Kidney (tissue), 14 donors: ENCODE results near the gene CD40. TPM values are rescaled to one million over a fixed set of nuclear protein-coding genes. Genes with fewer than 3 reads are reported as not detected.
A peak's percentile ranks its signal among the peaks of the same experiment; 100 is the strongest.

ENCODE experiments used
- DNase-seq, 5 donors: peaks; one replicate each; pipeline ENCODE4 v3.0.0-alpha.2; 2013 to 2020
- FAIRE-seq: peaks from 2 replicates; lab custom pipeline; 2012; peaks lifted over from hg19 to GRCh38; lab: Jason Lieb, UNC
- H3K27ac ChIP-seq, 2 donors: one replicate each; pipeline ENCODE4 v1.7.0; 2013; ENCODE audit warnings: low read depth in 2 of 2, low read length in 2 of 2, inconsistent platforms in 1 of 2
- H3K27me3 ChIP-seq: one replicate; pipeline ENCODE4 v1.7.1; 2013; ENCODE audit warnings: low read length, inconsistent platforms; ENCODE audit not compliant: control insufficient read depth, insufficient read depth
- H3K36me3 ChIP-seq, 3 donors: one replicate each; pipeline versions ENCODE4 v1.7.0 to v1.7.1; 2013; ENCODE audit warnings: low read length in 3 of 3, control low read depth in 1 of 3, inconsistent platforms in 1 of 3; ENCODE audit not compliant: insufficient read depth in 3 of 3, control insufficient read depth in 2 of 3
- H3K4me1 ChIP-seq, 3 donors: one replicate each; pipeline versions ENCODE4 v1.7.0 to v1.7.1; 2013; ENCODE audit warnings: low read length in 3 of 3, inconsistent platforms in 1 of 3, low read depth in 1 of 3; ENCODE audit not compliant: control insufficient read depth in 2 of 3, insufficient read depth in 2 of 3
- H3K4me3 ChIP-seq, 3 donors: one replicate each; pipeline versions ENCODE4 v1.7.0 to v1.8.1; 2013; ENCODE audit warnings: low read length in 3 of 3, control low read depth in 1 of 3, inconsistent platforms in 1 of 3
- H3K9ac ChIP-seq, 3 donors: one replicate each; pipeline versions ENCODE4 v1.7.0 to v1.7.1; 2013; ENCODE audit warnings: low read length in 3 of 3, control low read depth in 1 of 3, inconsistent platforms in 1 of 3
- H3K9me3 ChIP-seq, 3 donors: one replicate each; pipeline versions ENCODE4 v1.7.0 to v1.7.1; 2013; ENCODE audit warnings: low read length in 3 of 3, control low read depth in 1 of 3, inconsistent platforms in 1 of 3; ENCODE audit not compliant: control insufficient read depth in 2 of 3, insufficient read depth in 1 of 3
- CTCF ChIP-seq: IDR thresholded peaks from 3 replicates; pipeline ENCODE4 v1.5.1; 2012; ENCODE audit warnings: mild to moderate bottlenecking, moderate library complexity, borderline replicate concordance; ENCODE audit not compliant: insufficient read depth; ENCODE audit errors: extremely low read depth
- intact Hi-C: fragments of 100-400 bp; cut with DNase I; formaldehyde crosslinking; loops from one replicate; pipeline ENCODE4 v1.11.1; 2022
- polyA plus RNA-seq: library from polyadenylated mRNA; stranded (reverse); fragments of 350-450 nt; fragmentation: Illumina TruSeq; extraction: RNeasy Lipid Tissue Mini Kit (QIAGEN cat#74804); gene quantifications from one replicate; pipeline ENCODE4 v1.2.3, GENCODE V29; 2014; ENCODE audit warnings: low read depth, low replicate concordance; ENCODE audit not compliant: insufficient read depth
- total RNA-seq: library from RNA; stranded (reverse); fragmentation: NEBNext Ultra II Directional; extraction: Animal tissue kit (Norgen Biotek cat#: 25700); gene quantifications from one replicate; pipeline ENCODE4 v1.2.1, GENCODE V29; 2021
- donor health status: control.
- donor health status: control.
- donor health status: control.
- donor health status: control.
- donor health status: control.
- donor health status: DM: yes; HTN: yes; CAD: no.
- donor health status: Normal renal cell carcinoma (clear cell type).

Gene CD40
- total and polyA plus RNA-seq, 2 donors from 2014 or later = 15.7 to 25.2 TPM

GRCh38 chr20:46150943-46151342, 32.8 kb downstream of the CD40 start:
- intact Hi-C loops = no loop called here
- FAIRE-seq (no peak), DNase-seq (no peak)
- H3K9ac ChIP-seq = no peak overlapping the region
- H3K27ac ChIP-seq = no peak overlapping the region
- no peaks in the 10 kb centered on the region for H3K27me3 ChIP-seq
- no peaks in the 10 kb centered on the region for H3K36me3 ChIP-seq
- no peaks in the 10 kb centered on the region for H3K4me1 ChIP-seq
- H3K4me3 ChIP-seq = no peak overlapping the region
- TF ChIP-seq CTCF = no peak
- no peaks in the 10 kb centered on the region for H3K9me3 ChIP-seq

GRCh38 chr20:46151936-46152335, 33.8 kb downstream of the CD40 start:
- H3K27me3 ChIP-seq = no peaks in the 10 kb centered on the region
- DNase-seq (no peak), FAIRE-seq (no peak)
- no peaks in the 10 kb centered on the region for H3K36me3 ChIP-seq
- TF ChIP-seq CTCF = no peak
- H3K9ac ChIP-seq = no peak overlapping the region
- no peak overlapping the region for H3K4me3 ChIP-seq
- no peaks in the 10 kb centered on the region for H3K9me3 ChIP-seq
- no peak overlapping the region for H3K27ac ChIP-seq
- intact Hi-C loops = no loop called here
- no peaks in the 10 kb centered on the region for H3K4me1 ChIP-seq

- no peak overlapping the region for H3K9ac ChIP-seq
- intact Hi-C loops = no loop called here
- FAIRE-seq (no peak), DNase-seq (no peak)
- H3K36me3 ChIP-seq = no peaks in the 10 kb centered on the region
- H3K9me3 ChIP-seq = no peaks in the 10 kb centered on the region
- H3K27me3 ChIP-seq = no peaks in the 10 kb centered on the region
- no peak overlapping the region for H3K27ac ChIP-seq
- no peak overlapping the region for H3K4me3 ChIP-seq
- no peak for TF ChIP-seq CTCF
- no peaks in the 10 kb centered on the region for H3K4me1 ChIP-seq
Observed at GRCh38 chr20:46152824-46153586, 34.9 kb downstream of the CD40 start.

- DNase-seq = peak in 1 of 5 donors; percentile 14
- Histone ChIP-seq H3K4me3 (no peak overlapping the region), H3K27ac (no peak overlapping the region), H3K4me1 (no peaks in the 10 kb centered on the region), H3K9me3 (no peaks in the 10 kb centered on the region), H3K27me3 (no peaks in the 10 kb centered on the region), H3K36me3 (no peaks in the 10 kb centered on the region), H3K9ac (no peak overlapping the region)
- no peak for FAIRE-seq
- intact Hi-C loops = no loop called here
- no peak for TF ChIP-seq CTCF
Observed at GRCh38 chr20:46154305-46154704, 36.2 kb downstream of the CD40 start.
